PC-9 (cell line): ENCODE data around the gene DENND11. TPM values are rescaled to one million over a fixed set of nuclear protein-coding genes. Genes with fewer than 3 reads are reported as not detected.

Experiments used
- BruUV-seq: library from RNA; stranded (reverse); fragments of 400-500 nt; replicated peaks from 2 replicates; lab custom pipeline; 2021; lab: Mats Ljungman, UMichigan
- CTCF ChIA-PET: fragments of 300-600 bp; sonication (Branson Sonifier 250); formaldehyde crosslinking; loops from one replicate; lab custom pipeline; 2022; ENCODE audit warnings: antibody characterized with exemption; lab: Charles Lee
- POLR2A ChIA-PET: fragments of 300-600 bp; sonication (Branson Sonifier 250); formaldehyde crosslinking; loops from one replicate; lab custom pipeline; 2022; ENCODE audit warnings: antibody characterized with exemption; ENCODE audit not compliant: unreplicated experiment; lab: Charles Lee
- DNase-seq, 2 experiments: peaks; one replicate each; pipeline versions ENCODE4 v3.0.0 to v3.0.0-alpha.2; 2015 to 2022; ENCODE audit warnings: mixed read lengths in 1 of 2
- H2AFZ ChIP-seq: fragments of 200-600 bp; sonication (generic); 2 replicates; pipeline ENCODE4 v1.8.1; 2017; ENCODE audit warnings: antibody characterized with exemption
- H3F3A ChIP-seq: fragments of 200-600 bp; sonication (generic); 2 replicates; pipeline ENCODE4 v1.8.1; 2017; ENCODE audit warnings: antibody characterized with exemption, mild to moderate bottlenecking, low read depth; ENCODE audit not compliant: insufficient read depth
- H3K27ac ChIP-seq: fragments of 200-600 bp; sonication (generic); 2 replicates; pipeline ENCODE4 v1.6.1; 2016; ENCODE audit warnings: mixed run types
- H3K27me3 ChIP-seq: fragments of 200-600 bp; sonication (generic); 2 replicates; pipeline ENCODE4 v1.6.1; 2016; ENCODE audit warnings: low read depth, mixed run types; ENCODE audit not compliant: insufficient read depth
- H3K36me3 ChIP-seq: fragments of 200-600 bp; sonication (generic); 2 replicates; pipeline ENCODE4 v1.6.1; 2016; ENCODE audit warnings: low read depth, mixed run types
- H3K4me1 ChIP-seq: fragments of 200-600 bp; sonication (generic); replicated peaks from 2 replicates; pipeline ENCODE4 v1.6.1; 2016; ENCODE audit warnings: mixed run types; ENCODE audit not compliant: insufficient read depth
- H3K4me2 ChIP-seq: fragments of 200-600 bp; sonication (generic); 2 replicates; pipeline ENCODE4 v1.6.1; 2017; ENCODE audit warnings: mixed run types
- H3K4me3 ChIP-seq: fragments of 200-600 bp; sonication (generic); 2 replicates; pipeline ENCODE4 v1.6.1; 2016; ENCODE audit warnings: mixed run types
- H3K79me2 ChIP-seq: fragments of 200-600 bp; sonication (generic); 2 replicates; pipeline ENCODE4 v1.6.1; 2017; ENCODE audit warnings: low read depth, mixed run types
- H3K9me2 ChIP-seq: fragments of 200-600 bp; sonication (generic); 2 replicates; pipeline ENCODE4 v1.8.1; 2017; ENCODE audit warnings: mild to moderate bottlenecking; ENCODE audit not compliant: insufficient read depth
- H3K9me3 ChIP-seq: fragments of 200-600 bp; sonication (generic); 2 replicates; pipeline ENCODE4 v1.8.1; 2016; ENCODE audit warnings: low read depth; ENCODE audit not compliant: insufficient read depth
- H4K20me1 ChIP-seq: fragments of 200-600 bp; sonication (generic); 2 replicates; pipeline ENCODE4 v1.8.1; 2017; ENCODE audit not compliant: insufficient read depth
- EZH2 ChIP-seq: fragments of 200-600 bp; sonication (generic); IDR thresholded peaks from 2 replicates; pipeline ENCODE4 v1.8.0; 2017; ENCODE audit warnings: antibody characterized with exemption, low read depth
- intact Hi-C: fragments of 100-400 bp; cut with micrococcal nuclease; formaldehyde crosslinking; loops from one replicate; pipeline ENCODE4 v1.10.0; 2022; ENCODE audit not compliant: unreplicated experiment
- total RNA-seq: library from RNA; stranded (reverse); gene quantifications from 2 replicates; pipeline ENCODE4 v1.2.3, GENCODE V29; 2021
- TF ChIP-seq, protein P1 (sequence below): fragments of 200-600 bp; sonication (generic); conservative IDR thresholded peaks from 2 replicates; pipeline ENCODE4 v1.6.1; 2017; ENCODE audit warnings: mixed run types, antibody characterized with exemption, mild to moderate bottlenecking, moderate library complexity

The DENND11 gene
- total RNA-seq, 1 experiment from 2014 or later, result 49.4 TPM

DNA sequence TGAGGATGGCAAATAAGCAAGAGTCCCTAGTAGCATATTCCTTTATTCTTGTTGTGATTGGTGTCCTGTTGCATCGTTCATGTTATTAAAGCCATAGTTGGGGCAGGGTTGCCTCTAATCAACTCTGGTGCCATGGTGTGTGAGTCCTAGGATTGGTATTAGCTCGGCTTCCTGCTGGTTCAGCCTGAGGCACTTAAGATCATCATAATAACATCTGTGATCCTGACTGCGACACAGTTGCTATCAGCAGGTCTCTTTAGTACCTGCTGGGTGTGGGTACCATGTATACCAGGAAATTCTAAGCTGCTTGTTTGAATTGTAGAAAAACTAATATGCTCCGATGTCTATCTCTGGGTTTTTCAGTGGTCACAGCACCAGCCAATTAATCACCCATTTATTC is 7.8 kb upstream of the DENND11 start:
- Histone ChIP-seq H3K36me3 (no peaks in the 10 kb centered on the region), H3F3A (no peaks in the 10 kb centered on the region), H3K27me3 (no peaks in the 10 kb centered on the region), H3K4me1 (no peaks in the 10 kb centered on the region), H4K20me1 (no peaks in the 10 kb centered on the region), H3K4me3 (no peak overlapping the region), H3K27ac (no peak overlapping the region), H3K79me2 (no peaks in the 10 kb centered on the region), H2AFZ (no peak overlapping the region), H3K4me2 (no peak overlapping the region), H3K9me3 (no peaks in the 10 kb centered on the region), H3K9me2 (no peaks in the 10 kb centered on the region)
- no TSS peak for BruUV-seq
- DNase-seq, result peak in 1 of 2 experiments; percentile 39
- intact Hi-C loops, result no loop called here
- ChIA-PET CTCF (no interaction called here), POLR2A (no interaction called here)
- TF ChIP-seq, protein P1, sequence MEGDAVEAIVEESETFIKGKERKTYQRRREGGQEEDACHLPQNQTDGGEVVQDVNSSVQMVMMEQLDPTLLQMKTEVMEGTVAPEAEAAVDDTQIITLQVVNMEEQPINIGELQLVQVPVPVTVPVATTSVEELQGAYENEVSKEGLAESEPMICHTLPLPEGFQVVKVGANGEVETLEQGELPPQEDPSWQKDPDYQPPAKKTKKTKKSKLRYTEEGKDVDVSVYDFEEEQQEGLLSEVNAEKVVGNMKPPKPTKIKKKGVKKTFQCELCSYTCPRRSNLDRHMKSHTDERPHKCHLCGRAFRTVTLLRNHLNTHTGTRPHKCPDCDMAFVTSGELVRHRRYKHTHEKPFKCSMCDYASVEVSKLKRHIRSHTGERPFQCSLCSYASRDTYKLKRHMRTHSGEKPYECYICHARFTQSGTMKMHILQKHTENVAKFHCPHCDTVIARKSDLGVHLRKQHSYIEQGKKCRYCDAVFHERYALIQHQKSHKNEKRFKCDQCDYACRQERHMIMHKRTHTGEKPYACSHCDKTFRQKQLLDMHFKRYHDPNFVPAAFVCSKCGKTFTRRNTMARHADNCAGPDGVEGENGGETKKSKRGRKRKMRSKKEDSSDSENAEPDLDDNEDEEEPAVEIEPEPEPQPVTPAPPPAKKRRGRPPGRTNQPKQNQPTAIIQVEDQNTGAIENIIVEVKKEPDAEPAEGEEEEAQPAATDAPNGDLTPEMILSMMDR, result no peak

DNA sequence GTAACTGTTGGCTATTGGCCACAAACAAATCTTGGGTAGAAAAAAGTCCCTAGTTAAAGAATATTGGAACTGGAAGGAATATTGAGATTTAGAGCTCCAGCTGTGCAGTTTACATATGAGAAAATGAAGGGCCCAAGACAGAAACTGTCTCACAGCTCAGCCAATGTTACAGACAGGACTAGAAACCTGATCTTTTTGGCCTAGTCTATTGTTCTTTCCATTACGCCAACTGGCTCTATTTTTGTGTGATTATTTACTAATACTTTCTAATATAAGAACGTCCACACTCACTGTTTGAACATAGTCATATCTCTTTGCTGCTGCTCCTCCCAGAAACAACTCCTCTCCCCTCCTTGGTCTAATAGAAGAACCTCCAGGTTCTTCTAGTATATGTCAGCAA is 7.4 kb upstream of the DENND11 start:
- POLR2A ChIA-PET, result interaction anchor here (0.7 kb wide), 1 partner anchor 786 kb away, joined by 5 read pairs; no protein-coding TSS in a partner anchor
- no peaks in the 10 kb centered on the region for H3K4me1 ChIP-seq
- H3K4me3 ChIP-seq, result no peak overlapping the region
- H3F3A ChIP-seq, result no peaks in the 10 kb centered on the region
- no peaks in the 10 kb centered on the region for H4K20me1 ChIP-seq
- H3K9me3 ChIP-seq, result no peaks in the 10 kb centered on the region
- H3K9me2 ChIP-seq, result no peaks in the 10 kb centered on the region
- intact Hi-C loops, result no loop called here
- H3K36me3 ChIP-seq, result no peaks in the 10 kb centered on the region
- H3K79me2 ChIP-seq, result no peaks in the 10 kb centered on the region
- H2AFZ ChIP-seq, result no peak overlapping the region
- no TSS peak for BruUV-seq
- TF ChIP-seq, protein P1, result no peak
- TF ChIP-seq EZH2, result no peak
- no peaks in the 10 kb centered on the region for H3K27me3 ChIP-seq
- H3K4me2 ChIP-seq, result no peak overlapping the region
- no peak overlapping the region for H3K27ac ChIP-seq
- no peak for DNase-seq
- CTCF ChIA-PET, result interaction anchor here (0.6 kb wide), 1 partner anchor 16 kb away, joined by 5 read pairs; no protein-coding TSS in a partner anchor

DNA sequence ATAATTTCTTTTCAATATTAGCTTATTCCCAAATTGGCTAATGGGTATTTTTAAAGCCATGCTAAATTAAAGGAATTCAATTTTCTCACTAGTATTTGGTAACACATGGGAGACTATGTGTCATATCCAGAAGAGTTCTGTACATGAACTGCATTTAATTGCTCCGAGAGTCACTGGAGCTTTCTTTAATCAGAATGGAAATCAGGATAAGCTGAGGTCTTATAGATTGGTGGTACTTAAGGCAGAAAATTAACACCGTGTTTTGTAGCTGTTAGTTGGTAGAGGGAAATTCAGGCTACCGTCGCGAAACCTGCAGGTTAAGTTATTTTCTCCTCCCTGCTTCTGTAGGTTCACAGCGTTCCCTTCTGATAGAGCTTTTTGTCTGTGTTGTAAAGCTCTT is 6.4 kb upstream of the DENND11 start, which contains the start of gene WEE2:
Gene WEE2, plus strand, starts transcription at position 3 of the 400 bp plus-strand sequence. CDS start 406 bp downstream, outside the sequence.
- H2AFZ ChIP-seq, result no peak within 1 kb of the TSS
- POLR2A ChIA-PET, result no interaction called here
- no TSS peak for BruUV-seq
- no peak for DNase-seq
- H3K4me2 ChIP-seq, result no peak within 1 kb of the TSS
- no peak within 1 kb of the TSS for H3K27ac ChIP-seq
- CTCF ChIA-PET, result interaction anchor here (0.5 kb wide), 1 partner anchor 1214 kb away, joined by 4 read pairs; no protein-coding TSS in a partner anchor
- no peak for TF ChIP-seq EZH2
- TF ChIP-seq, protein P1, result no peak
- no peaks in the 10 kb centered on the region for H4K20me1 ChIP-seq
- H3K4me1 ChIP-seq, result no peaks in the 10 kb centered on the region
- no peaks in the 10 kb centered on the region for H3K9me2 ChIP-seq
- H3F3A ChIP-seq, result no peaks in the 10 kb centered on the region
- H3K79me2 ChIP-seq, result no peaks in the 10 kb centered on the region
- no peaks in the 10 kb centered on the region for H3K9me3 ChIP-seq
- no peak within 1 kb of the TSS for H3K4me3 ChIP-seq
- no peaks in the 10 kb centered on the region for H3K36me3 ChIP-seq
- no peaks in the 10 kb centered on the region for H3K27me3 ChIP-seq
- intact Hi-C loops, result no loop called here
